Ovary (tissue), 9 donors: ENCODE data around the gene SNX8. TPM values are rescaled to one million over a fixed set of nuclear protein-coding genes. Genes with fewer than 3 reads are reported as not detected.

ENCODE experiments used
- DNase-seq, 5 donors: peaks; one replicate each; pipeline ENCODE4 v3.0.0-alpha.2; 2019 to 2020
- H3K27ac ChIP-seq, 2 donors: fragments of 200-600 bp; one replicate each; pipeline versions ENCODE4 v1.5.1 to v1.8.0; 2019 to 2022
- H3K27me3 ChIP-seq: fragments of 200-600 bp; one replicate; pipeline ENCODE4 v1.8.0; 2022
- H3K36me3 ChIP-seq: fragments of 200-600 bp; sonication (generic); one replicate; pipeline ENCODE4 v1.5.1; 2019
- H3K4me1 ChIP-seq: one replicate; pipeline ENCODE4 v1.8.1; 2013; ENCODE audit warnings: mild to moderate bottlenecking, moderate library complexity; ENCODE audit not compliant: insufficient read depth
- H3K4me3 ChIP-seq: fragments of 200-600 bp; sonication (generic); one replicate; pipeline ENCODE4 v1.5.1; 2017
- H3K9me3 ChIP-seq, 2 donors: fragments of 200-600 bp in 1 of 2; sonication (generic) in 1 of 2; one replicate each; pipeline versions ENCODE4 v1.5.1 to v1.8.1; 2013 to 2019; ENCODE audit warnings: mild to moderate bottlenecking in 1 of 2, moderate library complexity in 1 of 2
- EP300 ChIP-seq: sonication (generic); formaldehyde crosslinking; IDR thresholded peaks from one replicate; pipeline ENCODE4 v1.6.1; 2017; ENCODE audit warnings: antibody characterized with exemption
- POLR2A ChIP-seq: fragments of 450-650 bp; IDR thresholded peaks from one replicate; pipeline ENCODE4 v1.6.1; 2017; ENCODE audit warnings: antibody characterized with exemption, mild to moderate bottlenecking, moderate library complexity
- WGBS, 3 donors: extraction: QIAGEN DNeasy Blood & Tissue Kit in 1 of 3; methylation state at CpG; one replicate each; pipeline versions ENCODE4 v1.1.5 to v1.1.7; 2013 to 2017; 5-methylcytosine and 5-hydroxymethylcytosine counted together
- intact Hi-C, 4 donors: fragments of 100-400 bp; cut with DNase I; formaldehyde crosslinking; loops; one replicate each; pipeline versions ENCODE4 v1.11.0 to v1.15.1; 2022 to 2023
- polyA plus RNA-seq, 2 donors: library from polyadenylated mRNA; stranded (reverse); fragments of 200-250 nt in 1 of 2; fragments of 350-450 nt in 1 of 2; fragmentation: Illumina TruSeq in 1 of 2; extraction: RNeasy Lipid Tissue Mini Kit (QIAGEN cat#74804) in 1 of 2; gene quantifications; one replicate each; pipeline ENCODE4 v1.2.3, GENCODE V29; 2013 to 2014
- total RNA-seq, 7 donors: library from RNA; depleted of rRNA in 2 of 7; stranded (reverse); fragments of >200 nt in 2 of 7; fragmentation: NEBNext Ultra II Directional in 3 of 7; extraction: Animal tissue kit (Norgen Biotek cat#: 25700) in 3 of 7; gene quantifications; one replicate each; pipeline versions ENCODE4 v1.1.0 to v1.2.4, GENCODE V29; 2016 to 2023
- TF ChIP-seq, protein P1 (sequence below), 3 donors: fragments of 450-650 bp in 2 of 3; fragments of 200-600 bp in 1 of 3; IDR thresholded peaks; one replicate each; pipeline versions ENCODE4 v1.5.1 to v1.8.0; 2016 to 2022; ENCODE audit warnings: antibody characterized with exemption in 3 of 3, mild to moderate bottlenecking in 1 of 3
- donor health status: DM: no; HTN: no; CAD: no; lungs with moderate emphysema.
- donor health status: DM: no; HTN: no; CAD: no.
- donor health status: Bipolar disorder and iron deficiency.
- donor health status: DM: yes; HTN: yes; CAD: no.
- donor health status: DM: no; HTN: no; CAD: no.
- donor health status: DM: yes; HTN: yes; CAD: no.

The SNX8 gene
- total and polyA plus RNA-seq, 9 donors = 3.2 to 37.2 (median 19.2) TPM

DNA sequence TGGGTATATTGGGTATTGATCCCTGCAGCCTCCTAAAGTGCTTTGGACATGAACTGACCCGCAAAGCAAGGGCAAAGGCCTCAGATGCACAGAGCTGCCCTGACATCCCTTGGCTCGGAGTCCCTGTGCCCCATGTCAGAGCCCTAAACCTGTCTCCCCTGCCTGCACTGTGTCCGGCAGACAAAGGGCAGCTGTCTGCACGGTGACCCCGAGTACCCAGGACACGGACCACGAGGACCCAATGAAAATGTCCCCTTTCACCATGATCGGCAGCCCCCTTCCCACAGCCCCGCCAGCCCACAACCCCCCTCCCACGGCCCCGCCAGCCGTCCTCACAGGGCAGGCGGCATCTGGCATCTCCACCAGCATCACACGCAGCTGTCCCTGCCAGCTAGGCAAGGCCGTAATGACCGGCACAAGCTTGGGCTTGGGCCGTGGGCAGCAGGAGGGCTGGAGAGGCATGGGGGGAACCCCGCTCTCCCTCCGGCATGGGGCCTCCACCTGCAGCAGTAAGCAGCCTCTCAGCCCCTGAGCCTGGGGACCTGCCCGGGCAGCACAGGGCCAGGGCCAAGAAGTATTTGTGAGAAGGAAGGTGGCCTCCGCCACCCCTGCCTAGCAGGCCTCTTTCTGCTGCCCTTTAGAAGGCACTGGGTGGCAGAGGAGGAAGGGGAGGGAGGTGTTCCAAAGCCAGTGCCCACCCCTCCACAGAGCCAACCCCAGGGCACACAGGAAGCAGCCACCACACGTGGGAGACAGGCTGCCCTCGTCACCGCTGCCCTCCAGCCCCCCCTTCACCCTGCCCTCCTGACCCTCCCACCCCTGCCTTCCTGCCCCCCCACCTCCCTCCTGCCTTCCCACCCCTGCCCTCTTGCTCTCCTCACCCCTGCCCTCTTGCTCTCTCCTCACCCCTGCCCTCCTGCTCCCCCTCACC, 62.1 kb downstream of the SNX8 start:
- Histone ChIP-seq H3K9me3 (no peaks in the 10 kb centered on the region), H3K4me1 (no peaks in the 10 kb centered on the region), H3K36me3 (no peaks in the 10 kb centered on the region), H3K27me3 (no peaks in the 10 kb centered on the region), H3K4me3 (no peak overlapping the region), H3K27ac (no peak overlapping the region)
- DNase-seq = no peak
- intact Hi-C loops = loop anchor here in 1 of 4 donors (10.0 kb wide), 1 partner anchor 93 kb away; no protein-coding TSS in a partner anchor
- no peak for TF ChIP-seq POLR2A
- TF ChIP-seq, protein P1, sequence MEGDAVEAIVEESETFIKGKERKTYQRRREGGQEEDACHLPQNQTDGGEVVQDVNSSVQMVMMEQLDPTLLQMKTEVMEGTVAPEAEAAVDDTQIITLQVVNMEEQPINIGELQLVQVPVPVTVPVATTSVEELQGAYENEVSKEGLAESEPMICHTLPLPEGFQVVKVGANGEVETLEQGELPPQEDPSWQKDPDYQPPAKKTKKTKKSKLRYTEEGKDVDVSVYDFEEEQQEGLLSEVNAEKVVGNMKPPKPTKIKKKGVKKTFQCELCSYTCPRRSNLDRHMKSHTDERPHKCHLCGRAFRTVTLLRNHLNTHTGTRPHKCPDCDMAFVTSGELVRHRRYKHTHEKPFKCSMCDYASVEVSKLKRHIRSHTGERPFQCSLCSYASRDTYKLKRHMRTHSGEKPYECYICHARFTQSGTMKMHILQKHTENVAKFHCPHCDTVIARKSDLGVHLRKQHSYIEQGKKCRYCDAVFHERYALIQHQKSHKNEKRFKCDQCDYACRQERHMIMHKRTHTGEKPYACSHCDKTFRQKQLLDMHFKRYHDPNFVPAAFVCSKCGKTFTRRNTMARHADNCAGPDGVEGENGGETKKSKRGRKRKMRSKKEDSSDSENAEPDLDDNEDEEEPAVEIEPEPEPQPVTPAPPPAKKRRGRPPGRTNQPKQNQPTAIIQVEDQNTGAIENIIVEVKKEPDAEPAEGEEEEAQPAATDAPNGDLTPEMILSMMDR (IDR thresholded peaks at IDR 0.05) = no peak
- no peak for TF ChIP-seq EP300
- WGBS, 3 donors = 82 to 85% (median 82%) methylated on average over 23 to 24 of the region's 24 CpGs

DNA sequence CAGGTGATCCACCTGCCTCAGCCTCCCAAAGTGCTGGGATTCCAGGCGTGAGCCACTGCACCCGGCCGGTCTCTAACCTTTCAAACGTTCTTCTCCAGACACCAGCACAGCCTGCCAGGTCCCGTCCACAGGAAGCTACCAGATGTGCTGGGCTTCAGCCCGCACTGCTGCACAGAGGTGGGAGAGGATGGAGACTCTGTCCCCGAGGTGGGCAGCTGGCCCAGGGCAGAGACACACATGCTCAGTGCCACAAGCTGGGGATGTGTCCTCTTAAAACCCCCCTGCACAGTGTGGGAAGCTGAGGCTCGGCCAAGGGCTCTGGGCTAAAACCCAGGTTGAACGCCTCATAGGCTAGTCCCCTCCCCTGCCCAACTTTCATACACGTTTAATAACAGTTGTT, 62.9 kb downstream of the SNX8 start:
- Histone ChIP-seq H3K9me3 (no peaks in the 10 kb centered on the region), H3K27ac (no peak overlapping the region), H3K4me1 (no peaks in the 10 kb centered on the region), H3K36me3 (no peaks in the 10 kb centered on the region), H3K27me3 (no peaks in the 10 kb centered on the region), H3K4me3 (no peak overlapping the region)
- intact Hi-C loops = loop anchor here in 1 of 4 donors (10.0 kb wide), 1 partner anchor 93 kb away; no protein-coding TSS in a partner anchor
- TF ChIP-seq, protein P1 (IDR thresholded peaks at IDR 0.05) = no peak
- TF ChIP-seq EP300 (no peak), POLR2A (no peak)
- 65 to 69% (median 67%) methylated on average over 10 of the region's 10 CpGs for WGBS, 3 donors
- DNase-seq = no peak

DNA sequence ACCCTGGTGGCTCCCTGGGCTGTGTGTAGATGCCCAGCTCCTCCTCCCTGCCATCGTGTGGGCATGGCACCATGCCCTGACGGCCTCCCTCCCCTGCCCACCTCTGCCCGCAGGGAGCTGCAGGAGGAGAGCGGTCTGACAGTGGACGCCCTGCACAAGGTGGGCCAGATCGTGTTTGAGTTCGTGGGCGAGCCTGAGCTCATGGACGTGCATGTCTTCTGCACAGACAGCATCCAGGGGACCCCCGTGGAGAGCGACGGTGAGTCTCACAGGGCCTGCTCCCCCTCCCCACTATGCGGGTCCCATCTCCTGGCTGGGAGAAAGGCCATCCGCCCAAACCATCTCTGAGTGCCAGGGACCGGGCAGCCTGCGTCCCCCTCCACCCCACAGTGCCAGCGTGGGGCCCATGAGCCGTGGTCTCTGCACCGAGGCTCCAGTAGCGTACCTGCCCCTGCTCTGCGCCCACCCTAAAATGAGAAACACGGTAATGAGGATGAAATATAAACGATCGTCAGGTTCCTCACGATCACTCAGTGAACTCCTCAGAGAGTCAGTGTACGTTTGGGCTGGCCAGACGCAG, 64.4 kb downstream of the SNX8 start:
- H3K36me3 ChIP-seq = no peaks in the 10 kb centered on the region
- no peaks in the 10 kb centered on the region for H3K9me3 ChIP-seq
- 79 to 87% (median 84%) methylated on average over 27 of the region's 27 CpGs for WGBS, 3 donors
- no peaks in the 10 kb centered on the region for H3K27me3 ChIP-seq
- TF ChIP-seq, protein P1 (IDR thresholded peaks at IDR 0.05) = no peak
- no peak for TF ChIP-seq EP300
- TF ChIP-seq POLR2A = no peak
- DNase-seq = no peak
- H3K4me1 ChIP-seq = no peaks in the 10 kb centered on the region
- intact Hi-C loops = loop anchor here in 3 of 4 donors (10.0 kb wide), 2 partner anchors 95 to 105 kb away; partner anchors contain the start of gene EIF3B (in 2 of the 3)
- no peak overlapping the region for H3K27ac ChIP-seq
- no peak overlapping the region for H3K4me3 ChIP-seq

DNA sequence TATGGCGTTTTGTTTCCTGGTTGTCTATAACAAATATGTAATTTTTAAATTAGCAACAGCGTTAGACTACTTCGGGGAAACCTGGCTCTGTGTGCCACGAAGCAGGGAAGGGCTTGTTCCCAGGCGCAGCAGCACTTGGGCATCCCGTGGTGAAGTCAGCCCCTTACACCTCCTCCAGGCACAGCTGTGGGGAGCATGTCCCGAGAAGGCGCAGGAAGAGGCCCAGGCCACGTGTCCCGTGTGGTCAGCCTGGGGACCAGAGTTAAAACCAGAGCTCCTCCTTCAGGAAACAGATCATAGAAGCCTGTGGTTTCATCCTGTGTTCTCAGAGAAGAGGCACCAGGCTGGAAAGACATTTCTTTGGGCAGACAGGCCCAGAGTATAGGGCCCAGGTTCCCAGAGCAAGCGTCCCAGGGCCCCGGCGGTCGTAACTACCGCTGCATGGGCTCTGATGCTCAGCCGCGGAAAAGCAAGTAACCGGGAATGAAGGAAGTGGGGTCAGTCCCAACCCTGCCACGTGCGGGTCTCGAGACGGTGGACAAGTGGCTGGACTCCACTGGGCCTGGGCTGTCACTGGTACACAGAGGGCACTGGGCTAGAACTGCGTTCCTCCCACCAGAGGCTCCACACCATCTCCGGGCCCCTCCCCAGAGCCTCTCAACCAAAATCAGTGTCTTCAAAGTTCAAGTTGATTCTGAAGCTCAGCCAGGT, 65.1 kb downstream of the SNX8 start:
- H3K27ac ChIP-seq = peak overlapping the region in 1 of 2 donors; percentile 29
- no peaks in the 10 kb centered on the region for H3K27me3 ChIP-seq
- no peak overlapping the region for H3K4me3 ChIP-seq
- H3K9me3 ChIP-seq = no peaks in the 10 kb centered on the region
- TF ChIP-seq, protein P1 (IDR thresholded peaks at IDR 0.05) = no peak
- no peak for TF ChIP-seq POLR2A
- no peak for TF ChIP-seq EP300
- 16 to 31% (median 23%) methylated on average over 23 to 24 of the region's 24 CpGs for WGBS, 3 donors
- DNase-seq = peak; percentile 59 to 79 (median 65)
- intact Hi-C loops = loop anchor here in 2 of 4 donors (10.0 kb wide), 1 partner anchor 106 kb away; the partner anchor contains the start of gene EIF3B (in 2 of the 2)
- no peaks in the 10 kb centered on the region for H3K4me1 ChIP-seq
- H3K36me3 ChIP-seq = no peaks in the 10 kb centered on the region
